CD4-positive, alpha-beta T cell treated with Interleukin-1 beta for 1 hour (primary cell): ENCODE measurements around the gene GABRR1.
"Not testable (repeated sequence)": the region's sequence is repeated elsewhere in the genome, so short reads cannot be mapped to it uniquely, and the experiment has no call there.

Experiments used
- DNase-seq, 2 donors: peaks; one replicate each; pipeline ENCODE4 v3.0.0-alpha.2; 2020 to 2022

GABRR1 gene

DNA sequence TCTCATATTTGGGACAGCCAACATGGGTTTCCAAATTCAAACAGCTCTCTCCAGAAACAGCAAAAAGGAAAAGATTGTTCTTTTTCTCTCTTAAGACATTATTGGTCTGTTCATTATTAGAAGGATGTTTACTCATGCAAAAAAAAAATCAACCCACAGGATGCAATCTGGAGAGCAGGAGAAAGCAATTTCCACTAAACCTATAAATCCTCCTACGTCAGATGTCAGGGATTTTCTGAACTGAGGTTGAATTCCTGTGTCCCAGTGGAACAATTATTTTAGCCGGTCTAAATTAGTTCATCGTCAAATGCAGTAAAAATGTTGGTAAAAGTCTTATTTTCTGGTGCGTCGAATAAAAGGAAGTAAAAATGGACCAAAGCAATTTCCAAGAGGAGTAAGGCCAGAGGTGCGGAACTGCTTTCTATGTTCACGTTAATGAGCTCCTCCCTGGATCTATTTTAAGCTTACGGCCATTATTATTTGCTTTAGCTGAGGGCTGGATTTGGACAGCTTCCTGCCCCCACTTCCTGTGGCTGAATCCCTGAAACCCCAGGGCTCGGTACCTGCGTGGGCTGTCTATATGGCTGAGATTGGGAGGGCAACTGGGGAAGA lies at the start of gene GABRR1:
TSS of gene GABRR1 (minus strand) at position 60 of the 612 bp plus-strand sequence. CDS start at position 24, 36 bp downstream.
- no peak for DNase-seq

DNA sequence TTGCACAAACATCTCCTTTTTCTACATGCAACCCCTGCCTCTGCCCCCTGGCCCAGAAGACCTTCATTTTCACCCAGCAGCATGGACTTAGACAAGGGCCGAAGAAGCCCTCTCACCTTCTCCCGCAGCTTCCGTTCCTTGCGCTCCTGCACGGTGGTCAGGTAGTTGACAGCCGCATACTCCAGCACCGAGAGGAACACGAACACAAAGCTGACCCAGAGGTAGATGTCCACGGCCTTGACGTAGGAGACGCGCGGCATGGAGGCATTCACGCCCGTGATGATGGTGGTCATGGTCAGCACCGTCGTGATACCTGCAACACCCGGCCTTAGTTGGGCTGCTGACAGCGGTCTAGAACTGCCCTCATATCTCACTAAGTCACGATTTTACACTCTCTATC lies 47.1 kb upstream of the GABRR1 start:
- DNase-seq, result no peak

DNA sequence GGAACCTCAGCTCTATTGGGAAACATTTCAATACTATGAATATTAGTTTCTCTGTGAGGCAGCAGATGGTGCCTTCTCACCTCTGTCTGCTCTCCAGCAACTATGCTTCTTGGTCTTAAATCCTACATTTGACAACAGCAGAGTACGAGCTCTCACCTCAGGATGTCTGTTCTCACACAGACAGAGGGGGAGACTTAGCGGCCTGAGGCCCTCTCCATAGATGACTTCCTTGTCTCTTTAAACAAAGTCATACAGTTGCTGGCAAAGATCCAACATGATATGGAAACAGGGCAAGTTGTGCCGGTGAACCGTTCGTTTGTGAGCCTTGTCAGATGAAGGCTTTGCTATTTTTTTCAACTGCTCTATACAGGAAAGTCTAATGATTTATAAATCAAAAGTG lies 43.7 kb upstream of the GABRR1 start:
- DNase-seq, result no peak

DNA sequence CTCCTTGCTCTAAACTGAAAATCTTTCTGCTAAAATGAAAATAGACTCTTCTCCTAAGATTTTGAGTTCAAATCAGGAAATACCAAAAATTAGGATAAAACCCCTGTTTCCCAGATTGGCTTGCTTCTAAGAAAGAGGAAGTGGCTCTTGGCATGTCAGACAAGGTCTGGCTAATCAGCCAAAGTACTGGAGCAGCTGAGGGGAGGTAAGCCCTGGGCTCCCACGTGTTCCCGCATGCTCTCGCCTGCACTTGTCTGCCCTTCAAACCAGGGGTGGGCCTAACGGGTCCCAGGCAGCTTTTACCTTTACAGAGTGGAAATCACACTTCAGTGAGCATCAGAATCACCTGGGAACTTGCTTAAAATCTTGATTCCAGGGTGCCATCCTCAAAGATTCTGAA lies 43.2 kb upstream of the GABRR1 start:
- DNase-seq, result no peak

DNA sequence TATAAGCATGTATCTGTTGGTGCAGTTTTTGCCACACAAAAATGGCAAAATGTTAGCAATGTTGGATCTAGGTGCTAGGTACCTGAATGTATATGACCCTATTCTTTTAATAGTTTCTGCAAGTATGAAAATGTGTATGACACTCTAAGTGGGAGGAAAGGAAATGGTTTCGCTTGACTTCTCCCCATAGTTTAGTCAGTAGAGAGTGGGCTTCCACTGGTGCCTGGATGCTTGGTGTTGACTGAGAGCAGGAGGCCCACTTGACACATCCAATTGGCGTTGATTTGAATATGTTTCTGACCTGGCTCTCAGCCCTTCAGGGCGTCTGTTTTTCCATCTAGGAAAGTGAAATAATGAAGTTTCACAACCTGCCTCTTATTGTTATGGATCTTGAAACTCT lies 41.8 kb upstream of the GABRR1 start:
- no peak for DNase-seq

DNA sequence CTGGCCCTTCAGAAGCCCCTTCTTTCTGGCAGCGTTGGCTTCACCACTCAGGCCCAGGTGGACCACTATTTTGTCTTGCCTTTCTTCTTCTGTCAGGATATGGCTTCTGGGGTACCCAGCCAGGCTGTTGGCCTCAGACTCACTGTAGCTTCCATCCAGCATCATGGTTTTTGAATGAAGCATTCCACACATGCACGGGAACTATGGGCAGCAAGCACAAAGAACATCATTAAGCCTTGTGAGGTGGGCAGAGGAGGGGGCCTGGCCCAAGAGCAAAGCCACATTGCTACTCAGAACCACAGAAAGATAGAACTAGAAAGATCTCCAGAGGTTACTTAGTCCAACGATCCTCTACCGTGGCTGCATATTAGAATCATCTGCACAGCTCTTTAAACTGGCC lies 40.6 kb upstream of the GABRR1 start:
- DNase-seq, result no peak

DNA sequence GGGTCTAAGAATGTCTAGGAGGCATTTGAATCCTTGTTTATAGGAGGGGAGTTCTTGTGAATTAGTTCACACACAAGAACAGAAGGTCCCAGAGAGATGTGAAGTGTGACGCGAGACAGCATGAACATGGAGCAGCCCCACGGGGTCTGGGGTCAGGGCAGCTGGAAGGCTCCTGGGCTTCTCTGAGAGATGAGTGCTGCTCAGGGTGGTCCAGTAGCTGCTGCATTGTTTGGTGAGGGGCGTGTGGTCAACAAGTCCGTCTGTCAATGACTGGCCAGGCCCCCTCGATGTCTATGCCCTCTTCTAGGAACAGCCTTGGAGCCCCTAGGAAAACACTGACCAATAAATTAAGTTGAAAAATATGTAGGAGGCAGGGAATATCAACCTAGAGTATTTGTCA lies 40.2 kb upstream of the GABRR1 start:
- DNase-seq, result no peak

DNA sequence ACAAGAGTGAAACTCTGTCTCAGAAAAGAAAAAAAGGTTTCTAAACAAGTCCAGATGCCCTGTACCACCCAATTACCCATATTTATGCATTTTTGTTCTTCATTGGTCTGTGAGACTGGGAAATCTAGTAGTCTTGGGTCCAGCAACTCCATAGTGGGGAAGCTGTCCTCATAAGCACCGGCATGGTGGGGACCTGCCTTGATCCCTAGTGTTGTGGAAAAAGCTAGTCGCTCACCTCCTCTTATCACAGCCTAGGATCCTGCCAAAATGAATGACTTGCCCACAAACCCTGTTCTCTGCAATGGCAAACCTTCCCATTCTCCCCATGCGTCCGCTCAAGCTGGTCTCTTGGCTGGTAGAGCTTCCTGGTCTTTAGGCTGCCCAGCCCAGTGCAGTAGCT lies 38.3 kb upstream of the GABRR1 start:
- DNase-seq, result no peak

DNA sequence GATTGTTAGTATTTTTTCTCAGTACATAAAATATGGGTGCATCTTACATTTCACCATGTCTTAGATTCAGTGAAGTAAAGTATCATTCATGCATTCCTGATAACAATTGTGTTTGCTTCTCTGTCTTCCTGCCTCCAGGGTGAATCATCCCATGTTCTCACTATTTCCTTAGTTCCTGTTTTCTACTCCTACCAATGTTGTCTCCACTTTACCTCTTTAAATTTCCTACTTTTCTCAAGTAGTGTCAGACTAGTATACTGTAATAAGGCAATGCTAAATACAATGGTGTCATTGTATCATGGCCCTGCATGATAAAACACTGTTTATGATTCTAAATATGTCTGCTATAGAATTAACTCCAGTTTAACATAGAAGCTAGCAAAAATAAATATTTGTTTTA lies 37.4 kb upstream of the GABRR1 start:
- DNase-seq, result no peak

DNA sequence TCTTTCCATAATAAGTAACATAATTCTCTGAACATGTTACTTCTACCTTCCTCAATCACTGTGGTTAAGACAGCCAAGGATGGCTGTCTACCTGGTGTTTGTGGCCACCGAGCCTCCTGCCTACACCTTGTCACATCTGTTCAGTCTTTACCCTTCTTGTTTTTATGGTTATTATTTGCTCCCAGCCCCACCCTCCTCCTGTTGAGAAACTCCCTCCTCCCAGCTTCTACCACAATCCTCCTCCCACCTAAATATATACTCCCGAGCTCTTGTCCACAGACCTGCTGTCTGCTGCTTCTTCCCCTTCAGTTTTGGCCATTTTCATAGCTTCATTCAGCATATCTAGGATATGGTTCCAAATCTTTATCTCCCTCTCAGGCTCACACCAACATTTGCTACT lies 35.7 kb upstream of the GABRR1 start:
- no peak for DNase-seq

DNA sequence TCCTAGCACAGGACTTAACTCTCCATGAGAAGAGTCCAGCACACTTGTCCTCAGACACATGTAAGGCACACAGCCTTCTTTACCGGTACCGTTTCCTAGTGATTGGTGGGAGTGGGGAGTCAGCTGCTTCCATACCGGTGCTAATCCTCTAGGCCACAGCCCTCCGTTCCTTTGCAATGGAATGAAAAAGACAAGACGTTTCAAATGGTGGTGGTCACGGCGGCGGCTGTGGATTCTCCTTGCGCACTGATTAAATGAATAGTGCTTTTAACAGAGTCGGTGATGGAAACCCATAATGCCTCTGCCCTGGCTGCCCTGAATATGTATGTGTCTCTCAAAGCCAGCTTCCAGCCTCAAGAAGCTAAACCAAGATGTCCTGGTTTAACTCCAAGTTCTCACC lies 34.8 kb upstream of the GABRR1 start:
- DNase-seq, result no peak

DNA sequence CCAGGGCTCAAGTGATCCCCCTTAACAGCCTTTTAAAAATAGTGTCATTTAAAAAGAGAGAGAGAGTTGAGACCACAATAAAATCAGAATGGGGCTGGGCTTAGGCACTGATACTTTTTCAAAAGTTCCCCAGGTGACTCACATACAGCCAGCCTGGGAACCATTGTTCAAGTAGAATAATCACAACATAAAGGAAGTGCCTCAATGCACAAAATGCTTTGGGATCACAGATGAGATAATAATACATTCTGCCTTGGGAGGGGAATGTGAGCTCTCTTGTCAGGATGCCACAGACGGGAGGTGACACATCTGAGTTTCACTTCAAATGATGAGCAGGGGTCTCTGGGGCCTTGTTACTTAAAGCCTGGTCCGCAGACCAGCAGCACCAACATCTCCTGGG lies 34.0 kb upstream of the GABRR1 start:
- DNase-seq, result no peak

DNA sequence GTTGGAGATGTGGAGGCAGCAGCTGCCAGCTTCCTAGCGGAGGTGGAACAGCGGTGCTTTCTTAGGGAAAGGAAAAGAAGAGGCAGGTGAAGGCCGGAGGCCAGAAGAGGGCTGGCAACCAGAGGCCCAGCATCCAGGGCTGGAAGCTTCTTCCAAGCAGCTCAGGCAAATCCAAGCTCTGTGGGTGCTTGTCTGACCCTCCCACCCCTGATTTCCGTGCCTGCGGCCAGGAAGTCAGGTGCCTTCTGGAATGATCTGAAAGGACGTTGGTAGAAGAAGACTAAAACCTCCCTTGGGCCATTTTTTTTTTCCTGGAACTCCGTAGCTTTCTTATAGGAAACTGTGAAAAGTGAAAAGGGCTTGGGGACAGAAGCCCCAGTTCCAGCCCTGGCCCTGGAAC lies 33.1 kb upstream of the GABRR1 start:
- DNase-seq, result no peak

DNA sequence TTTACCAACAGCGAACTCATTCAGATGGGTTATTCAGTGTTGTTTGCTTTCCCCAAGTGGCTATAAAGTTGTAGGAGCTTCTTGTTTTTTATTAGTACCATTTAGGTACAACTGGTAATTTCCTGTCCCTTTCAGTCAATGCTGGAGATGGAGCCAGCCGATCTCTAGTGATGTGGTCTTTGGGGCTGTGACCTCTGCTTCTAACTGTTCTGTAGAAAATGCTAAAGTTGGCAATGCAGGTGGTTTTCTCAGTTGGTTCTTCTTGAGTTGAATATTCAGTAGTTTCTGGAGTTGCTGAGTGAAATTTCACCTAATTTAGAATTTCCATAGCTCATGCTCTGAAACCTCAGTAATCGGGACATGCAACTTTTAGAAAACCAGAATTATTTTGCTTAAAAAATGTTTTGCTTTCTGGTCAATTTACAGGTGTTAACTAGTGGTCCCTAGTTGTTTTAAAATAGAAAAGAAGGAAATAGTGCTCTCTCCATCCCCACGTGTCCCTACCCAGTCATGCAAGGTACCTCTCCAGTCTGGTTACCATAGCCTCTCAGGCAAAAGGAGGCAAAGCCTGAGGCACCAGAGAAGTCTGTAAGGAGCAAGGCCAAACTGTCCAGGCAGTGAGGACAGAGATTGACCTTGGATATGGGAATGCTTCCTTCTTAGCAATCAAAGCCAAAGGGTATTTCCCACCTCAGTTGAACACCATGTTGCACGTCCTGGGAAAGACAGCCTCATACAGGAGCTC lies 27.3 kb upstream of the GABRR1 start:
- DNase-seq, result no peak

DNA sequence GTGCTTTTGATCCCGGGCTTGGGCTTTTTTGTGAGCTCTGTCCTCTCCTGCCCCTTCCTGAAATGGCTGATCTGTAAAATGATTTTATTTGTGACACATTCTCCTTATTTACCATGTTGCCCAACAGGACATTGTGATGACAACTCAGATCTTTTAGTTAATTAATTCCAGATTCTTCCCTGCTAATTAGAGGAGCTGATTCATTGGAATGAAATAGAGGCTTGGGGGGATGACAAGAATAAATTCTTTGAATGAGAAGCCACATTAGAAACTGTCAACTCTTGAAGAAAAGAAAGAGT lies 26.1 kb upstream of the GABRR1 start:
- no peak for DNase-seq

DNA sequence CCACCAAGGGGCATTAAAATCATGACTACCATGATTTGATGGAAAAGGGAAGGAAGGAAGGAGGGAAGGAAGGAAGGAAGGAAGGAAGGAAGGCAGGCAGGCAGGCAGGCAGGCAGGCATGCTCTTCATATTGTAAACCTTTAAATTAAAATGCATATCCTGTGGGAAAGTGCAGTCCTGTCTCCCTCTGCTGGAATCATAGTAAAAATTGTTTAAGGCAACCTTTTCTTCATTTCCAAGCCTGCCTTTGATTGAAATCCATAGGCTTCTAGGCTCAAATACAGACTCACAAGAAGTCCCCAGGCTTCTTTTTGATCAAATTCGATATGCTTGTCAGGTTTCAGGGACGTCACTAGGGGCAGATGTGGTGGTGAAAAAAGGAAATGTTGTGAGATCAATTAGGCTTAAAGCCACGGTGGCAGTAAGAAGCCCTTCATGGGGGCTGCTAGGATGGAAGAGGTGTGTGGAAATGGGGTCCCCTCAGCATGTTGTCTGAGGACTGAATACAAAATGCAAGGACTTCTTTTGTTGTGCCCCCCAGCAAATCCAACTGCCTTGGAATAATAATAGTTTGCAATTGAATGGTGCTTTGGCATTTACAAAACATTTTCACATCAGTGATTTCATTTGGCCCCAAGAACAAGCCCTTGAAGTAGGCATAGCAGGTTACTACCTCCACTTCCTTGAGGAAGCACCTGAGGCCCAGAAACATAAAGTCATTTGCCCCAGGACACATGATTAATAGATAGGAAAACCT lies 25.6 kb upstream of the GABRR1 start:
- peak in 1 of 2 donors; percentile 35 for DNase-seq

DNA sequence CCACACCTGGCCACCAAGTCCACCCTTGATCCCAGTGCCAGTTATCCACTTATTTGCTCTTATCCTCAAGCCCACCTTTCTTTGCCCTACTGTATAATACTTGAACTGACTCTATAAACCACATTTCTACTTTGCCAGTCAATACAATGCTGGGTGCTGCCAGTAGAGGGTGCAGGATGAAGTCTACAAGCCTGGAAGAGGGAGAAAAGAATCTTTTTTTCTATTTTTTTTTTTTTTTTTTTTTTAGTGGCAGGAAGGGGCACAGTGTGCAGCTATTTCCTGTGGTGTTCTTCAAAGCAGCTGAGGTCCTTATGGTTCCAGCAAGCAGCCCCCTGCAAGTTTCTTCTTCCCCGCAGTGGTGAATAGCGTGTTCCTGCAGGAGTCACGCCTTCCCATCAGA lies 22.2 kb upstream of the GABRR1 start:
- DNase-seq, result peak; percentile 23 to 44

DNA sequence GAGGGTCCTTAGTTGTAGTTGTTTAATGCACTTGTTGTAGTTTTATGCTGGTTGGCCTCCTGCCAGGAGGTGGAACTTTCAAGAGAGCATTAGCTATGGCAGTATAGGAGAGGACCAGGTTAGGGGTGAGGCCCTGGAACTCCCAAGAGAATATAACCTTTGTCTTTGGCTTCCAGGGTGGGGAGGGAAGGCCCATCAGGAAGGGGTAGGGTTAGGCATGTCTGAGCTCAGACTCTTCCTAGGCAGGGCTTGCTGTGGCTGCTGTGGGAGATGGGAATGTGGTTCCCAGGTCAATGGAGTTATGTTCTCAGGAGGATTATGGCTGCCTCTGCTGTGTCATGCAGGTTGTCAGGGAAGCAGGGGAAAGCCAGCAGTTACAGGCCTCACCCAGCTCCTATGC lies 20.0 kb upstream of the GABRR1 start:
- no peak for DNase-seq

DNA sequence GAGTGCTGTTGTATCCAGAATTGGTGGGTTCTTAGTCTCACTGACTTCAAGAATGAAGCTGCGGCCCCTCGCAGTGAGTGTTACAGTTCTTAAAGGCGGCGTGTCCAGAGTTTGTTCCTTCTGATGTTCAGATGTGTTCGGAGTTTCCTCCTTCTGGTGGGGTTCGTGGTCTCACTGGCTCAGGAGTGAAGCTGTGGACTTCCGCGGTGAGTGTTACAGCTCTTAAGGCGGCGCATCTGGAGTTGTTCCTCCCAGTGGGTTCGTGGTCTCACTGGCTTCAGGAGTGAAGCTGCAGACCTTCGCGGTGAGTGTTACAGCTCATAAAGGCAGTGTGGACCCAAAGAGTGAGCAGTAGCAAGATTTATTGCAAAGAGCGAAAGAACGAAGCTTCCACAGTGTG lies 16.4 kb upstream of the GABRR1 start:
- DNase-seq, result not testable (repeated sequence)

DNA sequence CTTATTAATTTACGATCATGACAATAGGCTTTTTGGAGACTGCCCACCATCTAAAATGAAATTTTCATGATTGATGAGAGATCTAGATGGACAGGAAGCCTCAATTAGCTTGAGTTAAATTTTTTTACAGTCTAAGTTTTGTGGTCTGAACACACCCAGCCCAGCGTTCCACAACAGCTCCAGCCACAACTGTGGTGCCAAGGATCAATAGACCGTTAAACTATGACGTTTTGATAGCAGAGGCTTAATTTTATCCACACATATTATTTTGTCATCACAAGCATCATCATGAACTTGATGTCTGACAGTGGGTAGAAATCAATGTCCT lies 5.5 kb upstream of the GABRR1 start:
- DNase-seq, result no peak

DNA sequence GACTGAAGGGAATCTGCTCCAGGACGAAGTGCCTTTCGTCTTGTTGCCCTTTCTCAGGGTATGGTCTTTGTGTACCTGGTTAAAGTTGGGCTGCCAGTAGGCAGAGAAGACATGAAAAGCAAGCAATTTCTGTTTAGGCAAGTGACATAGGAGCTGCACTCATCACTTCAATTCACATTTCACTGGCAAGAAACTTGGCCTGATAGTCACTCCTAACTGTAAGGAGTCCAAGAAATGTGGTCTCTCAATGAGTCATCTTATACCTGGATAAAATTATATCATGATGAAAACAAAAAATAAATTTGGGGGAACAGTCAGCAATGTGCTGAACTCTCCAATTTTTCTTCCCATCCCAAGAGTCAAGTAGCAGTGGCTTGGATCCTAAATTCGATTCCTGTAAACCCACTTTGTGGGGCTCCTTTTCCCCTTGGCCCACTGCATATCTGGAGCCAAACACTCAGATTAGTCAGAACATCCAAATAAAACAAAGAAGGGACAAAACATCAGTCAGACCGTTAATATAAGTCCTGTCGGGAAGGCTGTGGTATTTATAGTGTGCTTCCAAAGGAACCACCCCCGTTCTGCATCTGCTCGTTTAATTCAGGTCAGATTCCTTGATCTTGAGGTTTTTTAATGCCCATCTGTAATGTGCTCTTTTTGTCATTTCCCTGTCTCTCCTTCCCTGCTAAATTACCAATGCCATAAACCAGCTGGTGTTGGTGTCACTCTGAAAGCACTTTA lies 5.0 kb upstream of the GABRR1 start:
- no peak for DNase-seq

DNA sequence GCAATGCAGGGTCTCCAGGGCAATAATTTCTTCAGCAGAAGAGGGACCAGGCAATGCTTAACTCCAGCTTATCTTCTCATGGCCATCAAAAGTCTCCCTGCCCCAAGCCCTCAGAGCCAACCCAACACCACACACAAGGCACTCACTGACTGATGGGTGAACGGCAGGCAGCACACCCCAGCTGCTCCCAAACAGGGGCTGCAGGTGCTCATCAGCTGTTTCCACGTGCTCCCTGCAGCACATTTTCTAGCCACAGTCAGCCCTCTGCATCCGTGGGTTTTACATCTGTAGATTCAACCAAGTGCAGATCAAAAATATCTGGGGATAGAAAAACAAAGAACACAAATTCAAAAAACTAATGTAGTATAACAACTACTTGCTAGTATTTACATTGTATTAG lies 4.0 kb upstream of the GABRR1 start:
- no peak for DNase-seq

DNA sequence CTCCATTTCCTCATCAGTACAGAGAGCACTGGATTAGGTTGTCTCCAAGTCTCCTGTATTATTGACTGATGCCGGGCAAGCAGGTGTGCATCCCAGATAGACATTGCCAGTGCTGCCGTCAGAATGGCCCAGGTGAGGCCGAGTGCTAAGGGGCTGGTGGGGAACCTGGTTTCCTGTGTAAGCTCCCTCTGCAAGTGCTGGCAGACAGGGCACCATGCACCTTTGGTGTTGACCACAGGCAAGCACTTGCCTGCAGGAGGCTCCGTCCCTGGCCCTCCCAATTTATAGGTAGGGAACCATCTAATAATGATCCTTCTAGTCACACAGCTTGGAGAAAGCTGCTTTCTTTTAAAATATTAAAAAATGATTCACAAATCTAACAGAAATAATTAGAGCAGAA lies 747 bp downstream of the GABRR1 start:
- no peak for DNase-seq

DNA sequence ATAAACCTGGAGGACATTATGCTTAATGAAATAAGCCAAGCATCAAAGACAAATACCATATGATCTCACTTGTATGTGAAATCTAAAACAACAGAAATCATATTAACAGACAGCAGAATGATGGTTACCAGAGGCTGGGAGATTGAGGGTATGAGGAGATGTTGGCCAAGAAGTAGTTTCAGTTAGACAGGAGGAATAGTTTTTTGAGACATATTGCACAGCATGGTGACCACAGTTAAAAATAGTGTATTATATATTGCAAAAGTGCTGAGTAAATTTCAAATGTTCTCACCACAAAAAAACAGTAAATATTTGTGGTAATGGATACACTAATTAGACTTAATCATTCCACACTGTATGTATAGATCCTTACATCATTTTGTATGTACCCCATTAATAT lies 1.8 kb downstream of the GABRR1 start:
- DNase-seq, result no peak
